ENCODE measurements around the gene CPA4.
"Not testable (repeated sequence)": the region's sequence is repeated elsewhere in the genome, so short reads cannot be mapped to it uniquely, and the experiment has no call there.

Gene CPA4

DNA sequence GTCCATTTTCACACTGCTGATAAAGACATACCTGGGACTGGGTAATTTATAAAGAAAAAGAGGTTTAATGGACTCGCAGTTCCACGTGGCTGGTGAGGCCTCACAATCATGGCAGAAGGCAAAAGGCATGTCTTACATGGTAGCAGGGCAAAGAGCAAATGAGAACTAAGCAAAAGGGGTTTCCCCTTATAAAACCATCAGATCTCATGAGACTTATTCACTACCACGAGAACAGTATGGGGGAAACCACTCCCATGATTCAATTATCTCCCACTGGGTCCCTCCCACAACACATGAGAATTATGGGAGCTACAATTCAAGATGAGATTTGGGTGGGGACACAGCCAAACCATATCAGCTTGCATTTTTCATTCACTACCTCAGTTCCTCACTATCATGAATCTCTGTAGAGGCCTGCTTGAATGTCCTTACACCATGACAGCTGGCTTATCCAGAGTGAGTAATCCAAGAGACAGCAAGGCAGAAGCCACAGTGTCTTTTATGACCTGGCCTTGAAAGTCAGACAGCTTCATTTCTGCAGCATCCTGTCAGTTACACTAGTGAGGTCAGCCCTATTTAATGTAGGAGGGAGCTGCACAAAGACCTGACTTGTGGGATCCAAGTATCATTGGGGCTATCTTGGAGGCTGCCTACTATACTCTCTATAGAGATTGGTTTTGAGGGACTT is 28.7 kb downstream of the CPA4 start:
- WGBS, 2 experiments: 85 to 93% methylated on average over 2 to 3 of the region's 3 CpGs
- not testable (repeated sequence) for H3K4me3 ChIP-seq (ENCODE audit: insufficient read depth, low read depth, low read length); H3K27ac ChIP-seq (ENCODE audit: insufficient read depth, low read depth, low read length, poor library complexity, severe bottlenecking); H3K27me3 ChIP-seq (ENCODE audit: control insufficient read depth, insufficient read depth, low read length, poor library complexity, severe bottlenecking); H3K9me3 ChIP-seq (ENCODE audit: control insufficient read depth, low read length); H3K4me1 ChIP-seq (ENCODE audit: control insufficient read depth, insufficient read depth, low read length); H3K36me3 ChIP-seq (ENCODE audit: control insufficient read depth, insufficient read depth, low read length)

DNA sequence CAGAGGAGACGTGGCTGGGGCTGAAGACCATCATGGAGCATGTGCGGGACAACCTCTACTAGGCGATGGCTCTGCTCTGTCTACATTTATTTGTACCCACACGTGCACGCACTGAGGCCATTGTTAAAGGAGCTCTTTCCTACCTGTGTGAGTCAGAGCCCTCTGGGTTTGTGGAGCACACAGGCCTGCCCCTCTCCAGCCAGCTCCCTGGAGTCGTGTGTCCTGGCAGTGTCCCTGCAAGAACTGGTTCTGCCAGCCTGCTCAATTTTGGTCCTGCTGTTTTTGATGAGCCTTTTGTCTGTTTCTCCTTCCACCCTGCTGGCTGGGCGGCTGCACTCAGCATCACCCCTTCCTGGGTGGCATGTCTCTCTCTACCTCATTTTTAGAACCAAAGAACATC is 29.7 kb downstream of the CPA4 start:
- 87 to 93% methylated on average over 7 of the region's 7 CpGs for WGBS, 2 experiments
- Histone ChIP-seq H3K27me3 (ENCODE audit: control insufficient read depth, insufficient read depth, low read length, poor library complexity, severe bottlenecking) (no peaks in the 10 kb centered on the region), H3K9me3 (ENCODE audit: control insufficient read depth, low read length) (no peaks in the 10 kb centered on the region), H3K27ac (ENCODE audit: insufficient read depth, low read depth, low read length, poor library complexity, severe bottlenecking) (no peak overlapping the region), H3K4me3 (ENCODE audit: insufficient read depth, low read depth, low read length) (no peak overlapping the region), H3K4me1 (ENCODE audit: control insufficient read depth, insufficient read depth, low read length) (peaks cover 5% of the 10 kb centered on the region), H3K36me3 (ENCODE audit: control insufficient read depth, insufficient read depth, low read length) (no peaks in the 10 kb centered on the region)

DNA sequence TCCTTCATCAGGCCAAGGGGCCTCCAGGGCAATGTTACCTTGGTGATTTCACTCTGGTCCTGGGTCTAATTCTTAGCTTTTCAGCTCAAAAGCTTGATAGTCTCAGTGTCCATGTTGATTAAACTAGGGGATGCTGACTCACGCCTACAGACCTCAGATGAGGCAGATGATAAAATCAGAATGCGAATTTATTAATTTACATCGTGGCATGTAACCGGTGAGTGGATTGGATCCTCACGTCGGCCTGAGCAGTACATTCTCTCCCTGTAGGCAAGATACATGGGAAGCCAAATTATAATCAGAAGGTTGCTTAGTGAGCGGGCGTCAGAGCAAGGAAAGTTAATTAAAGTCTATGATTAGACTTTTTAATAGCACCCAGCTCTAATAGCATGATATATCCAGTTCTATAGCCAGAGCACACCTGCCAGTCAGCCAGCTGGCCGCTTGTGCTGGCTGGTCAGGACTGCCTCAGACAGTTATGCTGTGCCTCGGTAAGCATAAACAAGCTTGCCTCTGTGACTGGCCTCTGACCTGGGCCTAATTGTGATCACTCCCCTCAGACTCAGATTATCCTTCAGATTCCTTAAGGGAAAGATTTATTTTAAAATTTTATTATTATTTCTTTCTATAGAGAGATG is 31.5 kb downstream of the CPA4 start:
- H3K27ac ChIP-seq (ENCODE audit: insufficient read depth, low read depth, low read length, poor library complexity, severe bottlenecking): no peak overlapping the region
- WGBS, 2 experiments: 96 to 97% methylated on average over 10 of the region's 10 CpGs
- H3K27me3 ChIP-seq (ENCODE audit: control insufficient read depth, insufficient read depth, low read length, poor library complexity, severe bottlenecking): no peaks in the 10 kb centered on the region

DNA sequence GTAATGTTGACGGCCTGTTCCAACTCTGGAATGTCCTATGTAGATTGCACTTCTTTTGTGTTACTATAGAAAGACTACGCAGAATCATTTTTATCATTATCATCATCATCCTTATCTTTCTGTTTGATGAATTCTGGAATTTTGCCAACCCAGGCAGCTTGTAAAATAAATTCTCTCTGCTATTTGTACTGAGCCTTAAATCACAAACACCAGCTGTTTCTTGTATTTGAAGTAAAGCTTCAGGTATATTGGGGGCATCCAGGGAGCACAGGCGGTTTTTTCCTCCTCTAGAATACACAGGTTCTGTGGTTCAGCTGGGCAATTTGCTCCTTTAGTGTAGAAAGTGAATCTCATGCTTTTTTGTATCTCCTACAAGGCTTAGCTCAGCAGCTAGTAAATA is 36.7 kb downstream of the CPA4 start:
- H3K27ac ChIP-seq (ENCODE audit: insufficient read depth, low read depth, low read length, poor library complexity, severe bottlenecking): no peak overlapping the region
- H3K4me1 ChIP-seq (ENCODE audit: control insufficient read depth, insufficient read depth, low read length): no peaks in the 10 kb centered on the region
- H3K9me3 ChIP-seq (ENCODE audit: control insufficient read depth, low read length): no peaks in the 10 kb centered on the region
- no peaks in the 10 kb centered on the region for H3K27me3 ChIP-seq (ENCODE audit: control insufficient read depth, insufficient read depth, low read length, poor library complexity, severe bottlenecking)
- no peaks in the 10 kb centered on the region for H3K36me3 ChIP-seq (ENCODE audit: control insufficient read depth, insufficient read depth, low read length)
- WGBS, 2 experiments: 92 to 96% methylated on average over 3 of the region's 3 CpGs
- H3K4me3 ChIP-seq (ENCODE audit: insufficient read depth, low read depth, low read length): no peak overlapping the region

More for the DNA sequence above, 31.5 kb downstream of the CPA4 start:
- H3K36me3 ChIP-seq (ENCODE audit: control insufficient read depth, insufficient read depth, low read length): no peaks in the 10 kb centered on the region
- peaks cover 5% of the 10 kb centered on the region for H3K4me1 ChIP-seq (ENCODE audit: control insufficient read depth, insufficient read depth, low read length)
- H3K4me3 ChIP-seq (ENCODE audit: insufficient read depth, low read depth, low read length): no peak overlapping the region
- no peaks in the 10 kb centered on the region for H3K9me3 ChIP-seq (ENCODE audit: control insufficient read depth, low read length)

DNA sequence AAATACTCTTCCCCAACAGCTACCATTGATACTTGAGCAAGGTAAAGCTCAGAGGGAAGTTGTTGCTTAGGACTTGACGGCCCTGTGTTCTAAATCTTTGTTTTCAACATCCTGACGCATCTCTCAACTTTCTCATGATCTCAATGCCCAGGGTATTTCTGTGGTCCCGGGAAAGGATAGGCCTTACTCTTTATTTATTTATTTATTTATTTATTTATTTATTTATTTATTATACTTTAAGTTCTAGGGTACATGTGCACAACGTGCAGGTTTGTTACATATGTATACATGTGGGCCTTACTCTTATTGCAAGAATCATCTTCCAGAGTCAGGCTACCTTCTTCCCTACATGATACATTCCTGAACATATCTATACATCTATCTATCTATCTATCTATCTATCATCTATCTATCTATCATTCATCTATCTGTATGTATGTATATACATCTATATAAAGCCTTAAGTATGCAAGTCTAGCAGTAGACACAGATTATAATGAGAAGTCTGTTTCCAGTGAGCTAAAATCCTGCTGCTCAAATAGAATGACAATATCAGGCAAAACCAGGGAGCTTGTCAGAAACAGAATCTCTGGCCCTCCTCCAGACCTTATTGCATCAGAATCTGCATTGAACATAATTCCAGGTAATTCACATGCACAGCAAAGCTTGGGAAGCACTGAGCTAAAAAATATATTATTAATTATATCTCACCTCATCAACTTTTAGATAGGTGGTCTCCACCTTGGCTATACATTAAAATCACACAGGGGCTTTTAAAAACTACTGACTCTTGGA is 39.5 kb downstream of the CPA4 start:
- H3K27ac ChIP-seq (ENCODE audit: insufficient read depth, low read depth, low read length, poor library complexity, severe bottlenecking): no peak overlapping the region
- H3K4me3 ChIP-seq (ENCODE audit: insufficient read depth, low read depth, low read length): no peak overlapping the region
- no peaks in the 10 kb centered on the region for H3K9me3 ChIP-seq (ENCODE audit: control insufficient read depth, low read length)
- no peaks in the 10 kb centered on the region for H3K4me1 ChIP-seq (ENCODE audit: control insufficient read depth, insufficient read depth, low read length)
- H3K36me3 ChIP-seq (ENCODE audit: control insufficient read depth, insufficient read depth, low read length): no peaks in the 10 kb centered on the region
- WGBS, 2 experiments: 92 to 96% methylated on average over 3 of the region's 4 CpGs
- H3K27me3 ChIP-seq (ENCODE audit: control insufficient read depth, insufficient read depth, low read length, poor library complexity, severe bottlenecking): no peaks in the 10 kb centered on the region

DNA sequence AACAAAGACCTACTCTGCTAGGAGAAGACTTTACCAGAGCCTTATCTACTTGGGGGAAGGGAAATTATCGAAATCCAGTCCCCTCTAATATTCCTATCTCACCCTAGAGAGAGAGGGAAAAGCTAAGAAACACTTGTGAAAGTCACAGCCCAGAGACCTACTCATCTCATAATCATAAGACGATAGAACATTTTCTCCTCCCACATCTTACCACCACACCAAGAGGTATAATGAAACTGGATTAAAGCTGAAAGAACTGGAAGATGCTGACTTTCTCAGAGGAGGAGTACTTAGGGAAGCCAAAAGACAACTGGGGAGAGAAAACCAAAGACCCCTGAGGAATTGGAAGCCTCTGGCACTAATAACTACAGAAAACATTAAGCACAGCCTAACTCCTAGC is 40.9 kb downstream of the CPA4 start:
- Histone ChIP-seq H3K9me3 (ENCODE audit: control insufficient read depth, low read length) (no peaks in the 10 kb centered on the region), H3K36me3 (ENCODE audit: control insufficient read depth, insufficient read depth, low read length) (no peaks in the 10 kb centered on the region), H3K4me1 (ENCODE audit: control insufficient read depth, insufficient read depth, low read length) (no peaks in the 10 kb centered on the region), H3K4me3 (ENCODE audit: insufficient read depth, low read depth, low read length) (no peak overlapping the region), H3K27ac (ENCODE audit: insufficient read depth, low read depth, low read length, poor library complexity, severe bottlenecking) (no peak overlapping the region), H3K27me3 (ENCODE audit: control insufficient read depth, insufficient read depth, low read length, poor library complexity, severe bottlenecking) (no peaks in the 10 kb centered on the region)
- 96% methylated on average over 2 of the region's 2 CpGs; no CpG with 5 or more reads in 1 of the 2 experiments for WGBS, 2 experiments

DNA sequence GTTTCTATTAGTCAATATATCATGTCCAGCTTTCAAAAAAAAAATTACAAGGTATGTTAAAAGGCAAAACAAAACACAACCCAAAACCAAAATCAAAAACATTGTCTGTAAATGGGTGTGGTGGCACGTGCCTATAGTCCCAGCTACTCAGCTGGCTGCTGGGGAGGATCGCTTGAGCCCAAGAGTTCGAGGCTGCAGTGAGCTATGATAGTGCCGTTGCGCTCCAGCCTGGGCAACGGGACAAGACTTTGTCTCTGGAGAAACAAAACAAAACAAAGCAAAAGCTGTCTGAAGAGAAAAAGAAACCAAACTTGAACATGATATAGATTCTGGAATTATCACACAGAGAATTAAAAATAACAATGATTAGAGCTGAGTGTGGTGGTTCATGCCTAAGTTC is 41.3 kb downstream of the CPA4 start:
- no peak overlapping the region for H3K27ac ChIP-seq (ENCODE audit: insufficient read depth, low read depth, low read length, poor library complexity, severe bottlenecking)
- no peaks in the 10 kb centered on the region for H3K27me3 ChIP-seq (ENCODE audit: control insufficient read depth, insufficient read depth, low read length, poor library complexity, severe bottlenecking)
- no peaks in the 10 kb centered on the region for H3K9me3 ChIP-seq (ENCODE audit: control insufficient read depth, low read length)
- H3K4me1 ChIP-seq (ENCODE audit: control insufficient read depth, insufficient read depth, low read length): no peaks in the 10 kb centered on the region
- H3K4me3 ChIP-seq (ENCODE audit: insufficient read depth, low read depth, low read length): no peak overlapping the region
- WGBS, 2 experiments: 91 to 94% methylated on average over 6 of the region's 6 CpGs
- no peaks in the 10 kb centered on the region for H3K36me3 ChIP-seq (ENCODE audit: control insufficient read depth, insufficient read depth, low read length)

DNA sequence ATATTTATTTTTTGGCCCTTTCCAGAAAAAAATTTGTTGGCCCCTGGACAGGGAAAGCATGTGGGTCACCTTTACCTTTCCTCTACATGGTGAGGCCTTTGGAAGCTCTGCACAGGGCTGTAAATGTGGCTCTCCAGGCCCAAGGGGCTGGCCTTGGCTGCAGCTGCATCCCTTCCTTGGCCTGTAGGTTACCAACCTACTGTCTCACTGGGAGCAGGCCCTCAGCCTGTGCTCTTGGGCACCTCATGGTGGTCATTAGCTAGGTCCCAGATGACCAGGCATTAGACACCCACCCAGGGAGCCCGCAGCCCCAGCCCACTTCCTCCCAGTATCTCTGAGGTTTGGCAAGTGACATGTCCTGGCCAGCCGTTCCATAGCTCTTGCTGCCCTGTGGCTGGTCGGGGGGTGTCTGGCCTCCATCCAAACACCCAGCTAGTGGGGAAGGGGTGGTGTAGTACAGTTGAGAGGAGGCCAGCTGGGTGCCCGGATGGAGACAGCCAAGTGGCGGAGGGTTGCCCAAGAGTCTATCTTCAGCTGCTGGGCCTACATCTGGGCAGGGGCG is 44.5 kb downstream of the CPA4 start:
- Histone ChIP-seq H3K27me3 (ENCODE audit: control insufficient read depth, insufficient read depth, low read length, poor library complexity, severe bottlenecking) (no peaks in the 10 kb centered on the region), H3K4me1 (ENCODE audit: control insufficient read depth, insufficient read depth, low read length) (no peaks in the 10 kb centered on the region), H3K9me3 (ENCODE audit: control insufficient read depth, low read length) (no peaks in the 10 kb centered on the region), H3K4me3 (ENCODE audit: insufficient read depth, low read depth, low read length) (no peak overlapping the region), H3K36me3 (ENCODE audit: control insufficient read depth, insufficient read depth, low read length) (no peaks in the 10 kb centered on the region), H3K27ac (ENCODE audit: insufficient read depth, low read depth, low read length, poor library complexity, severe bottlenecking) (no peak overlapping the region)
- 96 to 97% methylated on average over 6 of the region's 6 CpGs for WGBS, 2 experiments

DNA sequence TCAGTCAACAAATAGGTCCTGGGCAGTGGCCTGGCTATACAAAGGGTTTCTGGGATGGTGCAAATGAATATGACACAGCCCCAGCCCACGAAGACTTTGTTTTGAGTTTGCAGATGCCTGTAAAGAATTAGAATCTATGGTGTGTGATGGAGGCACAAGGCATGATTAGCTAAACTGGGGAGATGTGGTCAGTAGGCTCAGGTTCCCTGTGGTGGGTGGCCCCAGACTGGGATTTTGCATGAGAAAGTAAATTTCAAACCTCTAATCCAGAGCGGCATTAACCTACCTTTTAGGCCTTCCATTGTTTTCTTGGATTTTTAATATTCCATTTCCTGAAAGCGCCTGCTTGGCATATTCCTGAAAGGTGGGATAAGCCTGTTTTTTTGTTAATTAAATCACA is 45.3 kb downstream of the CPA4 start:
- WGBS, 2 experiments: 68 to 76% methylated on average over 2 to 3 of the region's 3 CpGs
- no peaks in the 10 kb centered on the region for H3K36me3 ChIP-seq (ENCODE audit: control insufficient read depth, insufficient read depth, low read length)
- H3K4me1 ChIP-seq (ENCODE audit: control insufficient read depth, insufficient read depth, low read length): no peaks in the 10 kb centered on the region
- H3K9me3 ChIP-seq (ENCODE audit: control insufficient read depth, low read length): no peaks in the 10 kb centered on the region
- no peak overlapping the region for H3K4me3 ChIP-seq (ENCODE audit: insufficient read depth, low read depth, low read length)
- H3K27me3 ChIP-seq (ENCODE audit: control insufficient read depth, insufficient read depth, low read length, poor library complexity, severe bottlenecking): no peaks in the 10 kb centered on the region
- no peak overlapping the region for H3K27ac ChIP-seq (ENCODE audit: insufficient read depth, low read depth, low read length, poor library complexity, severe bottlenecking)

DNA sequence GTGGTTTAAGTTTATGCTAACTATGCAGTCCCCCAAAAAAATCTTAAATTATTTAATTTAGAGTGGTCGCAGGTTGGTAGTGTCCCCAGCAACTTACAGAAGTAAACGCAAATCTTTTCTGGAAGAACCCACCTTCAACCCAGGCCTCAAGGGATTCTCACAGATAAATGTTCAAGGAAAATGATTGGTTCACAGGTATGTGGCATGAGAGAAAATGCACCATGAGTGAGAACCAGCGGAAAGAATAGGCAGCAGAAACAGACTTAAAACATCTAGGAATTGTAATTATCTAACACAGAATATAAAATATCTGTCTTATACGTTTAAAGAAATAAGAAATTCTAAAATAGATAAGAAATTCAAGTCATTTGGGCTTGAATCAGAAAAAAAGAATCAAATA is 48.9 kb downstream of the CPA4 start:
- 94 to 98% methylated on average over 3 of the region's 4 CpGs for WGBS, 2 experiments
- H3K9me3 ChIP-seq (ENCODE audit: control insufficient read depth, low read length): no peaks in the 10 kb centered on the region
- no peak overlapping the region for H3K27ac ChIP-seq (ENCODE audit: insufficient read depth, low read depth, low read length, poor library complexity, severe bottlenecking)
- no peaks in the 10 kb centered on the region for H3K27me3 ChIP-seq (ENCODE audit: control insufficient read depth, insufficient read depth, low read length, poor library complexity, severe bottlenecking)
- H3K4me3 ChIP-seq (ENCODE audit: insufficient read depth, low read depth, low read length): no peak overlapping the region
- no peaks in the 10 kb centered on the region for H3K36me3 ChIP-seq (ENCODE audit: control insufficient read depth, insufficient read depth, low read length)
- H3K4me1 ChIP-seq (ENCODE audit: control insufficient read depth, insufficient read depth, low read length): peaks cover 22% of the 10 kb centered on the region

All from ectodermal cell (in vitro differentiated cells).